ENCODE measurements around the gene LRRFIP1. TPM values are rescaled to one million over a fixed set of nuclear protein-coding genes. Genes with fewer than 3 reads are reported as not detected.
A peak's percentile ranks its signal among the peaks of the same experiment; 100 is the strongest.

The LRRFIP1 gene
- total RNA-seq, 4 donors from 2014 or later, result 62.8 to 199 (median 121) TPM

GRCh38 chr2:237653776-237654558 lies 26.6 kb downstream of the LRRFIP1 start:
- H3K36me3 ChIP-seq, result no peaks in the 10 kb centered on the region
- no peak overlapping the region for H3K27ac ChIP-seq
- H3K9me3 ChIP-seq, result no peaks in the 10 kb centered on the region
- no peaks in the 10 kb centered on the region for H3K4me1 ChIP-seq
- no peak overlapping the region for H3K4me3 ChIP-seq
- TF ChIP-seq CTCF (IDR thresholded peaks at IDR 0.05) (no peak), POLR2A (IDR thresholded peaks at IDR 0.05) (no peak)
- no peak for DNase-seq
- intact Hi-C loops (cut with DNase I; ENCODE audit: low total_unique reads), result no loop called here
- no peaks in the 10 kb centered on the region for H3K27me3 ChIP-seq

GRCh38 chr2:237657063-237657462 lies 29.7 kb downstream of the LRRFIP1 start:
- DNase-seq, result peak in 1 of 2 donors; percentile 1
- Histone ChIP-seq H3K4me3 (no peak overlapping the region), H3K36me3 (no peaks in the 10 kb centered on the region), H3K9me3 (no peaks in the 10 kb centered on the region), H3K27ac (no peak overlapping the region), H3K27me3 (no peaks in the 10 kb centered on the region), H3K4me1 (peaks cover 0 to 9% of the 10 kb centered on the region in 2 donors)
- intact Hi-C loops (cut with DNase I; ENCODE audit: low total_unique reads), result no loop called here
- TF ChIP-seq CTCF (IDR thresholded peaks at IDR 0.05) (no peak), POLR2A (IDR thresholded peaks at IDR 0.05) (no peak)

DNA sequence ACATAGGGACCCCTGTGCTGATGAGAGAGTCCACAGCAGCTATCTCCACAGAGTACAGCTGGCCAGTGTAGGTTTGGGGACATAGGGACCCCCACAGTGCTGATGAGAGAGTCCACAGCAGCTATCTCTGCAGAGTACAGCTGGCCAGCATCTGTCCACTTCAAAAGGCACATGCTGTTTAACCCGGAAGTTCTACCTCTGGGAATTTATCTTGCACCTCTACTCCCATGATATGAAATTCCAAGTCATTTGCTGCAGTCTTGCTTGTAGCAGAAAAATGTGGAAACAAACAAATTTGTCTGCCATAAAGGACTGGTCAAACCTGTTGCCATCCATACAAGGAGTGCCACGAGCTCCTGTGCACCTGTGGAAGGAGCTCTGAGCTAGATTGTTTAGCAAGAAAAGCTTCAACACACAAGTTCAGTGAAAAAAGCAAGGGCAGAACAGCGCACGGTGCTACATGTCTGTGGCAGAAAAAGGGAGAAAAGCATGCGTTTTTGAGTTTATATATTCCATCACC lies 33.1 kb downstream of the LRRFIP1 start:
- no peaks in the 10 kb centered on the region for H3K36me3 ChIP-seq
- no peaks in the 10 kb centered on the region for H3K9me3 ChIP-seq
- no peak for TF ChIP-seq POLR2A (IDR thresholded peaks at IDR 0.05)
- H3K27ac ChIP-seq, result peak overlapping the region; percentile 92 to 93
- no peaks in the 10 kb centered on the region for H3K27me3 ChIP-seq
- no peak for DNase-seq
- intact Hi-C loops (cut with DNase I; ENCODE audit: low total_unique reads), result no loop called here
- H3K4me3 ChIP-seq, result no peak overlapping the region
- peaks cover 4 to 20% of the 10 kb centered on the region in 2 donors for H3K4me1 ChIP-seq

DNA sequence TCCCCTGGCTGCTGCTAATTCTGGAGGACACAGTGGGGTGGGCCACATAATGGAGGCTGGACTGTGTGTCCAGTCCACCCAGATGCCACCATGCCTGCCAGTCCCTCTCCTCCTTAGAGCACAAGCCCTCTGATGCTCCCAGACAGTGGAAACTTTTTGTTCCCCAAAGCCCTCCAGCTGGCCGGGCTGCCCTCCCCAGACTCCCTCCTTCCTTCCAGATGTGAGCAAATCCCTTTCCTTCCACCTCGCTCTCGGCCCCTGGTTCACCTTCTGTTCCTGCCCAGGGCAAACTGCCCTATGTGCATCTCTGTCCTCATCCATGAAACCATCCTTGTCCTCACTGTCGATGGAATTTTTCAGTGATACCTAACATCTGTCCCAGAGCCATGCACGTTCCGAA lies 33.9 kb downstream of the LRRFIP1 start:
- peak in 1 of 2 donors; percentile 50 for DNase-seq
- Histone ChIP-seq H3K27ac (peak overlapping the region; percentile 92 to 93), H3K27me3 (no peaks in the 10 kb centered on the region), H3K4me1 (peaks cover 4 to 20% of the 10 kb centered on the region in 2 donors), H3K4me3 (no peak overlapping the region), H3K9me3 (no peaks in the 10 kb centered on the region), H3K36me3 (no peaks in the 10 kb centered on the region)
- intact Hi-C loops (cut with DNase I; ENCODE audit: low total_unique reads), result no loop called here
- TF ChIP-seq POLR2A (IDR thresholded peaks at IDR 0.05) (no peak), CTCF (IDR thresholded peaks at IDR 0.05) (no peak)

GRCh38 chr2:237661799-237662328 lies 34.5 kb downstream of the LRRFIP1 start:
- H3K27me3 ChIP-seq, result no peaks in the 10 kb centered on the region
- no peak overlapping the region for H3K4me3 ChIP-seq
- H3K27ac ChIP-seq, result peak overlapping the region; percentile 92 to 93
- peaks cover 4 to 20% of the 10 kb centered on the region in 2 donors for H3K4me1 ChIP-seq
- H3K9me3 ChIP-seq, result no peaks in the 10 kb centered on the region
- peak; percentile 68 to 78 for DNase-seq
- no peak for TF ChIP-seq POLR2A (IDR thresholded peaks at IDR 0.05)
- no peak for TF ChIP-seq CTCF (IDR thresholded peaks at IDR 0.05)
- intact Hi-C loops (cut with DNase I; ENCODE audit: low total_unique reads), result no loop called here
- H3K36me3 ChIP-seq, result no peaks in the 10 kb centered on the region

Data from uterus (tissue), 4 donors.